Activated CD4-positive, alpha-beta T cell treated with anti-CD3 and anti-CD28 coated beads, Interleukin-2, Interleukin-4, amounts not matched to agents 100 ng/mL and 50 ng/mL, durations not matched to agents 16 hours and 8 hours (primary cell): ENCODE results near the gene HBEGF.
"Not testable (repeated sequence)": the region's sequence is repeated elsewhere in the genome, so short reads cannot be mapped to it uniquely, and the experiment has no call there.

ENCODE experiments used
- DNase-seq: peaks from one replicate; pipeline ENCODE4 v3.0.0-alpha.2; 2020; ENCODE audit warnings: low spot score

HBEGF gene

DNA sequence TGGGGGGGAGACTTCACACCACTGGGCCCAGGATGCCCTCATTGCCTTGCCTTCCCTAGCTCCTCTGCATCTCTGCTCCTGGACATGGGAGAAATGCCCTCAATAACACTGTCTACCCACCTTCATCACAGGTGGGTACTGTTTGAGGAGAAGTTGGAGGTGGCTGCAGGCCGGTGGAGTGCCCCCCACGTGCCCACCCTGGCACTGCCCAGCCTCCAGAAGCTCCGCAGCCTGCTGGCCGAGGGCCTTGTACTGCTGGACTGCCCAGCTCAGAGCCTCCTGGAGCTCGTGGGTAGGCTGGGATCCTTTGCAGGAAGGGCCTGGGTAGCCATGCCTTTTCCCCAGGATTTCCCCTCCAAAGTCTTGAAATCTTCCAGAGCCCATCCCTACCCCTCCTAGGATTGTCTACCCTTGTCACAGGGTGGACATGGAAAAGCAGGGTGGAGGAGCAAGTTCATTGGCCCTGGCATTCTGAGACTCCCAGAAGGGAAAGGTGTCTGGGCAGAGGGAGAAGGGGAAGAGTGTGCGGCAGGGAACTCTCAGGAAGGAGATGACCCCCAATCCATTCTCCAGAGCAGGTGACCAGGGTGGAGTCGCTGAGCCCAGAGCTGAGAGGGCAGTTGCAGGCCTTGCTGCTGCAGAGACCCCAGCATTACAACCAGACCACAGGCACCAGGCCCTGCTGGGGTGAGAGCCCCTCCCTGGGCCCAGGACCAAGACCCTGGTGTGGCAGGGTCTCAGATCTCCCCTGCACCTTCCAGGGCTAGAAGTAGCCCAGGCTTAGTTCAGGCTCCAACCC is 14.5 kb upstream of the HBEGF start:
- DNase-seq, result no peak

GRCh38 chr5:140360101-140360500 is 13.7 kb upstream of the HBEGF start, which contains the start of gene SLC4A9:
Gene SLC4A9 (plus strand): TSS chr5:140360194. CDS start chr5:140360237, 43 bp downstream.
- DNase-seq, result no peak

GRCh38 chr5:140358738-140359310 is 12.4 kb upstream of the HBEGF start:
- DNase-seq, result no peak

DNA sequence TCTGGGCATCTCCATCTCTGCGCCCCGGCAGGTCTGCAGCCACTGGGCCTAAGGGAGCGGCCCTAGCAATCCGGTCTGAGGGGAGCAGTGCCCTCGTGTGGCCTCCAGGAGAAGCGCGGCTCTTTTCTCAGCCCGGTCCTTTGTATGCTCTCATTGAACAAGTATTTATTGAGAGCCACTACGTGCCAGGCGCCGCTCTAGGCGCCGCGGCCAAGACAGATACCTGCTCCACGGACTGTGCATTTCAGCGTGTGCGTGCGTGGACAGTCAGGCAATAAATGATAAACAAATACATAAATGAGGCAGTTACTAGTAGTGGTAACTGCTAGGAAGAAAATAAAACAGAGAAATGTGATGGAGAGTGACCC is 11.3 kb upstream of the HBEGF start:
- peak; percentile 86 for DNase-seq

GRCh38 chr5:140356853-140357725 is 10.7 kb upstream of the HBEGF start:
- DNase-seq, result no peak

GRCh38 chr5:140355546-140355945 is 9.1 kb upstream of the HBEGF start:
- DNase-seq, result no peak

DNA sequence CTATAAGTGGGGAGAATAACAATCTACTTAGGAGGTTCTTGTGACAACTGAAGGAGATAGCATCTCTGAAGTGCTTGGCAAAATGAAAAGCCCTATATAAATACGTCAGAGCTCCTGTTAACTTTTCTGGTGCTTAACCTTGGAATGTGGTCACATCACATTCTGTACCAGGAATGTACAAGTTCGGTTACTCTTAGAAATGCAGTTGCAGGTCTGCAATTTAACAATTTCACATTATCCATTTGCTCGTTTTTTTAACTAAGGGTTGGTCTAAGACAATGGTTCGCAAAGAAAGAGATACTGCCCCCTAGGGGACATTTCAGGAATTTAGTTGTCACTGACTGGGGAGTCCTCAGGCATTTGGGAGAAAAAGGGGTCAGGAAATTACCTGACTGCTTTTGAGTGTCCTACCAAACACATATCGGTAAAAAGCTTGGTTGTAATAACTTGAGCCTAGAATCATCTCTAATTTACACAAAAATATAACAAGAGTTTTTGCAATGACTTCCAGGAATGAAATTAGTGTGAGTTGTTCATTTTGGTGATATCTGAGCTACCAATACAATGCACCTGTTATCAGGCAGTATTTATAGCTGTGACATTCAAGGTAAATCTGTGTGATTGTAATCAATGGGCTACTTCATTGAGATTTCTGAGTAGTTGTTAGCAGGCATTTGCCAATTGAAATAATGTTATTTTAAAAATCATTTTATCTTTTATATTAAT is 5.4 kb upstream of the HBEGF start:
- peak; percentile 87 for DNase-seq

GRCh38 chr5:140349244-140349643 is 2.8 kb upstream of the HBEGF start:
- DNase-seq, result no peak

- no peak for DNase-seq
Observed at GRCh38 chr5:140348104-140348503, 1.7 kb upstream of the HBEGF start.

GRCh38 chr5:140347360-140347759 is 957 bp upstream of the HBEGF start:
- no peak for DNase-seq

GRCh38 chr5:140345919-140346347 is 470 bp downstream of the HBEGF start:
- DNase-seq, result no peak

DNA sequence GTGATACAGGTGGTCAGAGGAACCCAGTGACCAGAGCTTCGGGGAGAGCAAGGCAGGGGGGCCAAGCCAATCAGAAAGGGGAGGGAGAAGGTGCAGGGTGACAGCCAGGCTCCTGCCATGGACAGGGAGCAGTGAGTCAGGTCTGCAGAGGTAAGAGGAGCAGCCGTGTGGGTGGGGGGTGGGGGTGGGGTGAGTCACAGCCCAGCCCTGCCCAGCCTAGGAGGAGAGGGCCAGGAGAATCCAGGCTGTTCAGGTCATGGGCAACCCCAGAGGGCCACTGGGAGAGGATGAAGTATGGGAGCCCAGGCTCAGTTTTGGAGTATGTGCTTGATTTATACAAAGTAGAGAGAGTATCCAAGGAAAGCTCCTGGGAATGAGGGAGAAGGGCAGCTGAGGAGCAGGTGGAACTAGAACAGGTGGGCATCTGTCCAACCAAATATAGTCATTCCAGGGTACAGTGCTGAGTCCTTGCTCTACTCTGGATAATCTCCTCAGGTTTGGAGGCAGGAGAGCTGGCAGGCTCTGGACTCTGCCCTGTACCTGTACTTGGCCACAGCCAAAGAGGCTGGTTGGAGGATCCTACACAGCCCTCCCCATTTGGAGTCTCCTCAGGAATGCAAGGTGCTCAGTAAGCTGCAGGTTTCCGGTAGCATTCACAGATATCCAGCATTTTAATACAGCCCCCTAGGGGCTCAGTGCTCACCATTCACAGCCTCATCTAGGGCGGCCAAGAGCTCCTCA is 1.6 kb downstream of the HBEGF start:
- DNase-seq, result no peak

GRCh38 chr5:140343849-140344248 is 2.6 kb downstream of the HBEGF start:
- DNase-seq, result not testable (repeated sequence)

DNA sequence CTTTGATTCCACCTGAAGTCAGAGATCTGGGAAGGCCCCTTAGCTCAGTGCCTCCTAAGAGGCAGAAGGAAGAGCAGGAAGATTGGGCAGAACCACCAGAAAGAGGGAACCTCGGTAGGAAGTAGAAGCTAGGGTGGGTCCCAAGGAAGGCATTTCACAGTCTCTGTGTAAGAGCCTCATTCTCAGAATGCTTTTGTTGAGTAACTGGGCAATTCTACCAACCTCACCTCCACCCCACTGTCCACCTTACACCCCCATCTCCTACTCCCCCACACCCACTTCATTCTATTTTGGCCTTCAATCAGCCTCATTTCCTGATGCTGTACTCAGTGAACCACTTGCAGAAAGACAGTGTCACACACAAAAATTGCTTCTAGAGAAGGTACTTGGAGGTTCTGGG is 3.5 kb downstream of the HBEGF start:
- DNase-seq, result no peak

DNA sequence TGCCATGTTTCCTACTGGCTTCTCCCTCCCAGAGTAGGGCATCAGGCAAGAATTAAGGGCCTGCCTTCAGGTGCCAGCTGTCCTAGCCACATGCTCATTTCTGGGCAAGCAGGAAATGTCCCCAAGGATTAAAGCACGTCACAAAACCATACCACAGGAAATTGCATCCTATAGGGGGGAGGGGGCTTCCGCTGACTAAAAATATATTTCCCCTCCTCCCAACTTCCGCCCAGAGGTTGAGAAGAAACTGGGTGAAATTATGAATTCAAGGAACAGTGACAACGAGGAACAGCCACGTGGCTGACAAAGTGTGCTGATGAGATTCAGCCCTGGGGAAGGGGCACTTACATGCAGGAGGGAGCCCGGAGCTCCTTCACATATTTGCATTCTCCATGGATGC is 4.1 kb downstream of the HBEGF start:
- DNase-seq, result peak; percentile 82

GRCh38 chr5:140341591-140341990 is 4.8 kb downstream of the HBEGF start:
- DNase-seq, result no peak

- no peak for DNase-seq
Observed at GRCh38 chr5:140340605-140341121, 5.7 kb downstream of the HBEGF start.

DNA sequence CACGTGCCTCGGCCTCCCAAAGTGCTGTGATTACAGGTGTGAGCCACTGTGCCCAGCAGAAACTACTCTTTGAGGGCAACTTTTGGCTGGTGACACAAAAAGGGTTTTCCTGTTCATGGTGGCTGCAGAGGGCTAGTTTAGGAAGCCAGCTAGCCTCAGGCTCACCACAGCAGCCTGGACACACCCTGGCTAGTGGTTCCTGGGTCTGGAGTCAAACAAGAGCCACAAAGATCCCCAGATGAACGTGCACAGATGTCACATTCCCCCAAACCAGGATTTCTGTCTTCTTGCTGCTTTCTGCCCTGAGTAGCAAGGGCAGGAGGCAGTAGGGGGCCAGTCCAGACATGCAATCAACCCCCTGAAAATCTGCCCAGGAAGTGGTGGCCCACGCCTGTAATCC is 6.8 kb downstream of the HBEGF start:
- no peak for DNase-seq

GRCh38 chr5:140338908-140339307 is 7.5 kb downstream of the HBEGF start:
- no peak for DNase-seq

DNA sequence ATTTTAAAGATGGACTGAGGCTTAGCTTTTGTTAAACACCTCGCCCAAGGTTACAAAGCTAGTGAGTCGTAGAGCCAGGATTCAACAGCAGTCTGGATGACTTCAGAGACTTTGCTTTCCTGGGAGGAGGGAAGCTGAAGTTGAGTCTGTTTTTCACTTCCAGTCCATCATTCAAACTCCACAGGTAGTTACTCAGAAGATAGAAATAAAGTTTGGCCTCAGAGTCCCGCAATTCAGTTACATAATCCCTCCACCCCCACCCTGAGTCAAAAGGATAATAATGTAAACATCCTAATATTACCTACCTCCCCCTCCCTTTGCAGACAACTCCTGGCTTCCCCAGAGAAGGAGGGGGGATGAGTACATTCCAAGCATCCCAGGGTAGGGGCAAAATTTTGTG is 8.1 kb downstream of the HBEGF start:
- no peak for DNase-seq

GRCh38 chr5:140337880-140338279 is 8.5 kb downstream of the HBEGF start:
- no peak for DNase-seq
